ENCODE measurements around the gene GLRA3. TPM values are rescaled to one million over a fixed set of nuclear protein-coding genes. Genes with fewer than 3 reads are reported as not detected.
"Not testable (repeated sequence)": the region's sequence is repeated elsewhere in the genome, so short reads cannot be mapped to it uniquely, and the experiment has no call there.

The GLRA3 gene
- total RNA-seq, 1 donor from 2014 or later = not detected

- TF ChIP-seq CTCF (IDR thresholded peaks at IDR 0.05) = no peak
- H3K4me1 Mint-ChIP-seq (ENCODE audit: unreplicated experiment) = no peaks in the 10 kb centered on the region
- peaks cover 17% of the 10 kb centered on the region for H3K27me3 Mint-ChIP-seq (ENCODE audit: unreplicated experiment)
- no peak overlapping the region for H3K27ac Mint-ChIP-seq (ENCODE audit: unreplicated experiment)
- H3K36me3 Mint-ChIP-seq (ENCODE audit: unreplicated experiment) = no peaks in the 10 kb centered on the region
- H3K9me3 Mint-ChIP-seq (ENCODE audit: unreplicated experiment) = peaks cover 18% of the 10 kb centered on the region
- DNase-seq (ENCODE audit: extremely low spot score, unreplicated experiment) = no peak
- H3K4me3 Mint-ChIP-seq (ENCODE audit: unreplicated experiment) = no peak overlapping the region
Observed at GRCh38 chr4:174805746-174806145, 23.3 kb downstream of the GLRA3 start.

- Mint-ChIP-seq H3K27me3 (ENCODE audit: unreplicated experiment) (peaks cover 11% of the 10 kb centered on the region), H3K4me3 (ENCODE audit: unreplicated experiment) (no peak overlapping the region)
Observed at GRCh38 chr4:174794543-174795094, 34.4 kb downstream of the GLRA3 start.

GRCh38 chr4:174789657-174790056, 39.4 kb downstream of the GLRA3 start:
- H3K4me1 Mint-ChIP-seq (ENCODE audit: unreplicated experiment) = peaks cover 2% of the 10 kb centered on the region
- DNase-seq (ENCODE audit: extremely low spot score, unreplicated experiment) = no peak
- no peak for TF ChIP-seq CTCF (IDR thresholded peaks at IDR 0.05)
- H3K9me3 Mint-ChIP-seq (ENCODE audit: unreplicated experiment) = no peaks in the 10 kb centered on the region
- no peaks in the 10 kb centered on the region for H3K36me3 Mint-ChIP-seq (ENCODE audit: unreplicated experiment)
- peaks cover 23% of the 10 kb centered on the region for H3K27me3 Mint-ChIP-seq (ENCODE audit: unreplicated experiment)
- H3K4me3 Mint-ChIP-seq (ENCODE audit: unreplicated experiment) = no peak overlapping the region
- H3K27ac Mint-ChIP-seq (ENCODE audit: unreplicated experiment) = no peak overlapping the region

More at GRCh38 chr4:174794543-174795094, 34.4 kb downstream of the GLRA3 start:
- TF ChIP-seq CTCF (IDR thresholded peaks at IDR 0.05) = no peak
- Mint-ChIP-seq H3K36me3 (ENCODE audit: unreplicated experiment) (no peaks in the 10 kb centered on the region), H3K9me3 (ENCODE audit: unreplicated experiment) (no peaks in the 10 kb centered on the region), H3K4me1 (ENCODE audit: unreplicated experiment) (peaks cover 2% of the 10 kb centered on the region), H3K27ac (ENCODE audit: unreplicated experiment) (no peak overlapping the region)
- DNase-seq (ENCODE audit: extremely low spot score, unreplicated experiment) = no peak

- not testable (repeated sequence) for H3K27ac Mint-ChIP-seq (ENCODE audit: unreplicated experiment); DNase-seq (ENCODE audit: extremely low spot score, unreplicated experiment); H3K9me3 Mint-ChIP-seq (ENCODE audit: unreplicated experiment); H3K4me1 Mint-ChIP-seq (ENCODE audit: unreplicated experiment); H3K4me3 Mint-ChIP-seq (ENCODE audit: unreplicated experiment); H3K36me3 Mint-ChIP-seq (ENCODE audit: unreplicated experiment)
- peaks cover 24% of the 10 kb centered on the region for H3K27me3 Mint-ChIP-seq (ENCODE audit: unreplicated experiment)
Observed at GRCh38 chr4:174778274-174778986, 50.6 kb downstream of the GLRA3 start.

GRCh38 chr4:174775366-174775765, 53.7 kb downstream of the GLRA3 start:
- no peaks in the 10 kb centered on the region for H3K4me1 Mint-ChIP-seq (ENCODE audit: unreplicated experiment)
- H3K9me3 Mint-ChIP-seq (ENCODE audit: unreplicated experiment) = no peaks in the 10 kb centered on the region
- H3K36me3 Mint-ChIP-seq (ENCODE audit: unreplicated experiment) = peaks cover 2% of the 10 kb centered on the region
- no peak overlapping the region for H3K27ac Mint-ChIP-seq (ENCODE audit: unreplicated experiment)
- no peak overlapping the region for H3K4me3 Mint-ChIP-seq (ENCODE audit: unreplicated experiment)
- DNase-seq (ENCODE audit: extremely low spot score, unreplicated experiment) = no peak
- peaks cover 31% of the 10 kb centered on the region for H3K27me3 Mint-ChIP-seq (ENCODE audit: unreplicated experiment)
- no peak for TF ChIP-seq CTCF (IDR thresholded peaks at IDR 0.05)

Measured in osteocyte (in vitro differentiated cells).